Duodenal mucosa (tissue), 2 donors: ENCODE measurements around the gene DCAF11.

Experiments
- H3K27ac ChIP-seq: one replicate; pipeline ENCODE4 v1.7.0; 2013; ENCODE audit warnings: low read depth, low read length
- H3K27me3 ChIP-seq, 2 donors: one replicate each; pipeline ENCODE4 v1.7.0; 2013; ENCODE audit warnings: low read length in 2 of 2, control low read depth in 1 of 2; ENCODE audit not compliant: insufficient read depth in 2 of 2, control insufficient read depth in 1 of 2
- H3K36me3 ChIP-seq, 2 donors: one replicate each; pipeline ENCODE4 v1.7.0; 2013; ENCODE audit warnings: low read length in 2 of 2, control low read depth in 1 of 2; ENCODE audit not compliant: insufficient read depth in 2 of 2, control insufficient read depth in 1 of 2
- H3K4me1 ChIP-seq, 2 donors: one replicate each; pipeline ENCODE4 v1.7.0; 2013; ENCODE audit warnings: low read length in 2 of 2, control low read depth in 1 of 2; ENCODE audit not compliant: insufficient read depth in 2 of 2, control insufficient read depth in 1 of 2
- H3K4me3 ChIP-seq, 2 donors: one replicate each; pipeline ENCODE4 v1.7.0; 2013; ENCODE audit warnings: low read length in 2 of 2, low read depth in 1 of 2
- H3K9ac ChIP-seq, 2 donors: one replicate each; pipeline ENCODE4 v1.7.0; 2013; ENCODE audit warnings: low read length in 2 of 2, low read depth in 1 of 2
- H3K9me3 ChIP-seq, 2 donors: one replicate each; pipeline ENCODE4 v1.7.0; 2013; ENCODE audit warnings: low read length in 2 of 2, control low read depth in 1 of 2; ENCODE audit not compliant: control insufficient read depth in 1 of 2

The DCAF11 gene

GRCh38 chr14:24106672-24107271 lies 7.8 kb upstream of the DCAF11 start:
- H3K4me3 ChIP-seq, result no peak overlapping the region
- no peaks in the 10 kb centered on the region for H3K27me3 ChIP-seq
- no peaks in the 10 kb centered on the region for H3K9me3 ChIP-seq
- peaks cover 17 to 24% of the 10 kb centered on the region in 2 donors for H3K4me1 ChIP-seq
- no peak overlapping the region for H3K27ac ChIP-seq
- no peak overlapping the region for H3K9ac ChIP-seq
- H3K36me3 ChIP-seq, result peaks cover 19 to 27% of the 10 kb centered on the region in 2 donors

GRCh38 chr14:24108336-24108874 lies 6.2 kb upstream of the DCAF11 start:
- H3K27ac ChIP-seq, result no peak overlapping the region
- H3K27me3 ChIP-seq, result no peaks in the 10 kb centered on the region
- peak overlapping the region in 1 of 2 donors; percentile 8 for H3K9ac ChIP-seq

GRCh38 chr14:24110060-24110459 lies 4.5 kb upstream of the DCAF11 start:
- Histone ChIP-seq H3K36me3 (no peaks in the 10 kb centered on the region), H3K27ac (no peak overlapping the region), H3K27me3 (no peaks in the 10 kb centered on the region), H3K4me3 (no peak overlapping the region), H3K9me3 (no peaks in the 10 kb centered on the region), H3K4me1 (peaks cover 15 to 24% of the 10 kb centered on the region in 2 donors), H3K9ac (no peak overlapping the region)

More at GRCh38 chr14:24108336-24108874, 6.2 kb upstream of the DCAF11 start:
- Histone ChIP-seq H3K9me3 (no peaks in the 10 kb centered on the region), H3K4me3 (no peak overlapping the region), H3K36me3 (peaks cover 6 to 12% of the 10 kb centered on the region in 2 donors), H3K4me1 (peaks cover 17 to 24% of the 10 kb centered on the region in 2 donors)

GRCh38 chr14:24110523-24110922 lies 4.1 kb upstream of the DCAF11 start:
- H3K27me3 ChIP-seq, result no peaks in the 10 kb centered on the region
- H3K4me1 ChIP-seq, result peaks cover 17 to 24% of the 10 kb centered on the region in 2 donors
- no peaks in the 10 kb centered on the region for H3K9me3 ChIP-seq
- no peak overlapping the region for H3K27ac ChIP-seq
- H3K9ac ChIP-seq, result no peak overlapping the region
- no peak overlapping the region for H3K4me3 ChIP-seq
- H3K36me3 ChIP-seq, result no peaks in the 10 kb centered on the region

GRCh38 chr14:24113379-24113800 lies 1.2 kb upstream of the DCAF11 start:
- H3K4me3 ChIP-seq, result peak overlapping the region; percentile 84 to 95
- peak overlapping the region; percentile 88 to 99 for H3K9ac ChIP-seq
- H3K4me1 ChIP-seq, result peaks cover 33 to 35% of the 10 kb centered on the region in 2 donors
- H3K36me3 ChIP-seq, result peaks cover 8 to 17% of the 10 kb centered on the region in 2 donors
- H3K27me3 ChIP-seq, result no peaks in the 10 kb centered on the region
- peak overlapping the region; percentile 100 for H3K27ac ChIP-seq
- no peaks in the 10 kb centered on the region for H3K9me3 ChIP-seq

GRCh38 chr14:24113801-24114531 lies 611 bp upstream of the DCAF11 start:
- Histone ChIP-seq H3K9ac (peak overlapping the region; percentile 88 to 99), H3K9me3 (no peaks in the 10 kb centered on the region), H3K27ac (peak overlapping the region; percentile 100), H3K4me3 (peak overlapping the region; percentile 84 to 95), H3K36me3 (peaks cover 14 to 22% of the 10 kb centered on the region in 2 donors), H3K27me3 (no peaks in the 10 kb centered on the region), H3K4me1 (peaks cover 28 to 32% of the 10 kb centered on the region in 2 donors)

GRCh38 chr14:24115422-24116127 lies 998 bp downstream of the DCAF11 start:
- Histone ChIP-seq H3K27me3 (no peaks in the 10 kb centered on the region), H3K27ac (peak overlapping the region; percentile 43), H3K36me3 (peaks cover 25 to 34% of the 10 kb centered on the region in 2 donors), H3K9ac (peak overlapping the region; percentile 88 to 99), H3K4me1 (peaks cover 20 to 21% of the 10 kb centered on the region in 2 donors), H3K4me3 (peak overlapping the region; percentile 84 to 95), H3K9me3 (no peaks in the 10 kb centered on the region)

GRCh38 chr14:24116128-24116814 lies 1.7 kb downstream of the DCAF11 start:
- H3K4me1 ChIP-seq, result peaks cover 13 to 21% of the 10 kb centered on the region in 2 donors
- peaks cover 32 to 41% of the 10 kb centered on the region in 2 donors for H3K36me3 ChIP-seq
- no peaks in the 10 kb centered on the region for H3K27me3 ChIP-seq
- peak overlapping the region; percentile 84 to 95 for H3K4me3 ChIP-seq
- no peak overlapping the region for H3K27ac ChIP-seq
- H3K9me3 ChIP-seq, result no peaks in the 10 kb centered on the region
- H3K9ac ChIP-seq, result peak overlapping the region; percentile 88 to 99

GRCh38 chr14:24117179-24117578 lies 2.6 kb downstream of the DCAF11 start:
- peak overlapping the region in 1 of 2 donors; percentile 84 for H3K4me3 ChIP-seq
- peaks cover 13 to 21% of the 10 kb centered on the region in 2 donors for H3K4me1 ChIP-seq
- no peaks in the 10 kb centered on the region for H3K27me3 ChIP-seq
- peaks cover 38 to 49% of the 10 kb centered on the region in 2 donors for H3K36me3 ChIP-seq
- no peak overlapping the region for H3K27ac ChIP-seq
- H3K9me3 ChIP-seq, result no peaks in the 10 kb centered on the region
- no peak overlapping the region for H3K9ac ChIP-seq
